Measurements from ENCODE around the gene BRCC3.

DNA sequence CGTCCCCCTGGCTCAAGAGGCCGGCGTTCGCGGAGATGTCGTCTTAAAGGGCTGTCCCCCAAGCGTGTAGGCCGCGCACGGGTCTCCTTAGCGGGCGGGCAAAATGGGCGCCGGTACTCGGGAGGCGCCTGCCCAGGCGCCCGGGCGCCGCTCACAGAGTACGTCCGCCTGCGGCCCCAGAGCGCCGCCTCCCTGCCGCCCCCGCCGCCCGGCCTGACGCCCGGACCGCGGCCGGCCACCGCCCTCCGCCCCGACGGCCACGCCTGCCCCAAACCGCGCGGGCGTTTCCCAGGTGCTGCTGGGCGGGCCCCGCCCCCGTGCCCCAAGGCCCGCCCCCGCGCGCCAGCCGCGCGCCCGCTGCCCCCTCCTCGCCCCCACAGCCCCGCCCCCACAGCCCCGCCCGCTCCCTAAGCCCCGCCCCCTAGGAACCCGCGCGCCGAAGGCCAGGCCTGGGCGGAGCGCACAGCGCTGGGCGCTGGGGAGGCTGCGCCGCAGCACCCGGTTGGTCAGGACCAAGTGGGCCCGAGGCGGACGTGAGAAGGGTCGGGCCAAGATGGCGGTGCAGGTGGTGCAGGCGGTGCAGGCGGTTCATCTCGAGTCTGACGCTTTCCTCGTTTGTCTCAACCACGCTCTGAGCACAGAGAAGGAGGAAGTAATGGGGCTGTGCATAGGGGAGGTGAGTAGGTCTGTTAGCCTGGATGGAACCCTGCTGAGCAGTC, at the start of gene BRCC3, which contains the start of the genes CMC4 and MTCP1:
- TF ChIP-seq, protein P1, sequence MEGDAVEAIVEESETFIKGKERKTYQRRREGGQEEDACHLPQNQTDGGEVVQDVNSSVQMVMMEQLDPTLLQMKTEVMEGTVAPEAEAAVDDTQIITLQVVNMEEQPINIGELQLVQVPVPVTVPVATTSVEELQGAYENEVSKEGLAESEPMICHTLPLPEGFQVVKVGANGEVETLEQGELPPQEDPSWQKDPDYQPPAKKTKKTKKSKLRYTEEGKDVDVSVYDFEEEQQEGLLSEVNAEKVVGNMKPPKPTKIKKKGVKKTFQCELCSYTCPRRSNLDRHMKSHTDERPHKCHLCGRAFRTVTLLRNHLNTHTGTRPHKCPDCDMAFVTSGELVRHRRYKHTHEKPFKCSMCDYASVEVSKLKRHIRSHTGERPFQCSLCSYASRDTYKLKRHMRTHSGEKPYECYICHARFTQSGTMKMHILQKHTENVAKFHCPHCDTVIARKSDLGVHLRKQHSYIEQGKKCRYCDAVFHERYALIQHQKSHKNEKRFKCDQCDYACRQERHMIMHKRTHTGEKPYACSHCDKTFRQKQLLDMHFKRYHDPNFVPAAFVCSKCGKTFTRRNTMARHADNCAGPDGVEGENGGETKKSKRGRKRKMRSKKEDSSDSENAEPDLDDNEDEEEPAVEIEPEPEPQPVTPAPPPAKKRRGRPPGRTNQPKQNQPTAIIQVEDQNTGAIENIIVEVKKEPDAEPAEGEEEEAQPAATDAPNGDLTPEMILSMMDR (IDR thresholded peaks at IDR 0.05; ENCODE audit: extremely low read depth in 1 of 2, insufficient read depth in 1 of 2, low read depth in 1 of 2, low read length in 2 of 2): no peak
- TF ChIP-seq MYC (IDR thresholded peaks at IDR 0.05; ENCODE audit: low read depth, low read length) (no peak), POLR2AphosphoS5 (IDR thresholded peaks at IDR 0.05; ENCODE audit: insufficient read depth, low read depth, low read length) (peak; percentile 37), POLR2A (IDR thresholded peaks at IDR 0.05; ENCODE audit: low read depth, low read length) (peak; percentile 76), EZH2 (IDR thresholded peaks at IDR 0.05; ENCODE audit: borderline replicate concordance, low read depth, low read length, severe bottlenecking) (no peak), JUN (IDR thresholded peaks at IDR 0.05; ENCODE audit: borderline replicate concordance, insufficient read depth, insufficient read length, low read depth) (no peak)

Data from endothelial cell of umbilical vein (primary cell).